Left lung (tissue), 10 donors: ENCODE measurements around the gene PDSS1. TPM values are rescaled to one million over a fixed set of nuclear protein-coding genes. Genes with fewer than 3 reads are reported as not detected.
A peak's percentile ranks its signal among the peaks of the same experiment; 100 is the strongest.

ENCODE experiments used
- ATAC-seq: fragments of 200-7000 bp; cut with Tn5 transposase; one replicate; pipeline ENCODE4 v1.9.1; 2020; ENCODE audit warnings: moderate library complexity
- DNase-seq, 4 donors: peaks; one replicate each; pipeline ENCODE4 v3.0.0-alpha.2; 2013 to 2020
- H3K27ac ChIP-seq, 2 donors: fragments of 200-600 bp; sonication (generic) in 1 of 2; one replicate each; pipeline versions ENCODE4 v1.5.0 to v1.8.0; 2020 to 2021
- H3K27me3 ChIP-seq, 2 donors: fragments of 200-600 bp; sonication (generic) in 1 of 2; one replicate each; pipeline versions ENCODE4 v1.5.0 to v1.8.0; 2020 to 2021
- H3K36me3 ChIP-seq, 2 donors: fragments of 200-600 bp; sonication (generic) in 1 of 2; one replicate each; pipeline versions ENCODE4 v1.5.0 to v1.8.0; 2020 to 2021
- H3K4me1 ChIP-seq, 2 donors: fragments of 200-600 bp; one replicate each; pipeline ENCODE4 v1.8.0; 2021
- H3K4me3 ChIP-seq, 2 donors: fragments of 200-600 bp; sonication (generic) in 1 of 2; one replicate each; pipeline versions ENCODE4 v1.5.0 to v1.8.0; 2020 to 2021; ENCODE audit warnings: mild to moderate bottlenecking in 1 of 2
- H3K9me3 ChIP-seq, 2 donors: fragments of 200-600 bp; sonication (generic) in 1 of 2; one replicate each; pipeline versions ENCODE4 v1.5.0 to v1.8.0; 2020 to 2021
- CTCF ChIP-seq, 2 donors: fragments of 200-600 bp; sonication (generic) in 1 of 2; IDR thresholded peaks; one replicate each; pipeline versions ENCODE4 v1.5.0 to v1.8.0; 2021; ENCODE audit warnings: antibody characterized with exemption in 2 of 2
- intact Hi-C, 2 donors: fragments of 100-400 bp; cut with DNase I; formaldehyde crosslinking; loops; one replicate each; pipeline versions ENCODE4 v1.11.2 to v1.14.2; 2022
- polyA plus RNA-seq, 6 donors: library from polyadenylated mRNA; unstranded; fragments of 120-200 nt; gene quantifications; one replicate each; pipeline ENCODE4 v1.2.1, GENCODE V29; 2013; ENCODE audit not compliant: insufficient read length in 6 of 6
- total RNA-seq, 2 donors: library from RNA; stranded (reverse); fragmentation: NEBNext Ultra II Directional; extraction: Animal tissue kit (Norgen Biotek cat#: 25700); gene quantifications; one replicate each; pipeline ENCODE4 v1.2.1, GENCODE V29; 2021
- donor health status: DM: no; HTN: yes; CAD: no.
- donor health status: DM: no; HTN: no; CAD: no.

Gene PDSS1
- total and polyA plus RNA-seq, 8 donors, result 7.1 to 17.3 (median 12.7) TPM

- H3K4me1 ChIP-seq, result peaks cover 0 to 10% of the 10 kb centered on the region in 2 donors
- intact Hi-C loops, result no loop called here
- no peak overlapping the region for H3K4me3 ChIP-seq
- DNase-seq (no peak), ATAC-seq (no peak)
- H3K36me3 ChIP-seq, result peaks cover 0 to 97% of the 10 kb centered on the region in 2 donors
- H3K9me3 ChIP-seq, result no peaks in the 10 kb centered on the region
- TF ChIP-seq CTCF (IDR thresholded peaks at IDR 0.05), result no peak
- H3K27ac ChIP-seq, result no peak overlapping the region
- no peaks in the 10 kb centered on the region for H3K27me3 ChIP-seq
Observed at GRCh38 chr10:26743841-26744240, 46.3 kb downstream of the PDSS1 start.

DNA sequence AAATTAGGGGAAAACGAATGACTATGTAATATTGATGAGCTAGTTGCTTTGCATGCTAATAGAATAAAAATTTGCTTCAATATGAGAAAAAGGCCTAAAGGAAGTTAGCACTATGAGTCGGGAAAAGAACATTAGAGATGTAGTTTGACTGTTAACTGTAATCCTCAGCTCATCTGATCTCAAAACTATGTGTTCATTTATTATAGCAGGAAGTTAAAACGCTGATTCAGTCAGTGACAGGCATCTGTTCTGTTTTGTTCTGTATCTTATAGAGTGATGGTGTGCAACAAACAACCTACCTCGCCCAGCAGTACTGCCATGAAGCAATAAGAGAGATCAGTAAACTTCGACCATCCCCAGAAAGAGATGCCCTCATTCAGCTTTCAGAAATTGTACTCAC lies 48.6 kb downstream of the PDSS1 start:
- H3K9me3 ChIP-seq, result no peaks in the 10 kb centered on the region
- no peak overlapping the region for H3K4me3 ChIP-seq
- DNase-seq, result no peak
- intact Hi-C loops, result no loop called here
- ATAC-seq, result no peak
- peaks cover 0 to 95% of the 10 kb centered on the region in 2 donors for H3K36me3 ChIP-seq
- H3K27ac ChIP-seq, result no peak overlapping the region
- TF ChIP-seq CTCF (IDR thresholded peaks at IDR 0.05), result no peak
- peaks cover 0 to 7% of the 10 kb centered on the region in 2 donors for H3K4me1 ChIP-seq
- H3K27me3 ChIP-seq, result no peaks in the 10 kb centered on the region

GRCh38 chr10:26755443-26755903 lies 58.0 kb downstream of the PDSS1 start:
- Histone ChIP-seq H3K27me3 (no peaks in the 10 kb centered on the region), H3K4me3 (no peak overlapping the region), H3K36me3 (peaks cover 0 to 24% of the 10 kb centered on the region in 2 donors), H3K9me3 (no peaks in the 10 kb centered on the region), H3K4me1 (peaks cover 0 to 9% of the 10 kb centered on the region in 2 donors), H3K27ac (peak overlapping the region in 1 of 2 donors; percentile 48)
- TF ChIP-seq CTCF (IDR thresholded peaks at IDR 0.05), result no peak
- DNase-seq (no peak), ATAC-seq (no peak)
- intact Hi-C loops, result no loop called here

GRCh38 chr10:26759008-26759407 lies 61.5 kb downstream of the PDSS1 start:
- ATAC-seq (no peak), DNase-seq (no peak)
- intact Hi-C loops, result no loop called here
- no peak overlapping the region for H3K4me3 ChIP-seq
- TF ChIP-seq CTCF (IDR thresholded peaks at IDR 0.05), result no peak
- H3K27me3 ChIP-seq, result no peaks in the 10 kb centered on the region
- H3K9me3 ChIP-seq, result no peaks in the 10 kb centered on the region
- peaks cover 0 to 33% of the 10 kb centered on the region in 2 donors for H3K36me3 ChIP-seq
- no peak overlapping the region for H3K27ac ChIP-seq
- H3K4me1 ChIP-seq, result peaks cover 0 to 9% of the 10 kb centered on the region in 2 donors

GRCh38 chr10:26765549-26765948 lies 68.0 kb downstream of the PDSS1 start:
- Histone ChIP-seq H3K9me3 (no peaks in the 10 kb centered on the region), H3K27ac (no peak overlapping the region), H3K27me3 (no peaks in the 10 kb centered on the region), H3K4me1 (no peaks in the 10 kb centered on the region), H3K4me3 (no peak overlapping the region), H3K36me3 (peaks cover 0 to 58% of the 10 kb centered on the region in 2 donors)
- no peak for DNase-seq
- no peak for ATAC-seq
- intact Hi-C loops, result no loop called here
- TF ChIP-seq CTCF (IDR thresholded peaks at IDR 0.05), result no peak
